ENCODE data around the gene DCAF5.

- no peak for TF ChIP-seq EZH2phosphoT487 (IDR thresholded peaks at IDR 0.05; ENCODE audit: low read depth)
- TF ChIP-seq CTCF (IDR thresholded peaks at IDR 0.05; ENCODE audit: low read depth, low read length): no peak
Observed at GRCh38 chr14:69161590-69161989, 8.7 kb upstream of the DCAF5 start.
